GM20431 (cell line): ENCODE measurements around the gene CALML6.

Source experiments
- in situ Hi-C: fragments of 300-500 bp; cut with MseI, MboI; formaldehyde crosslinking; loops from one replicate; pipeline ENCODE4 v1.15.0; 2020; ENCODE audit warnings: low sequenced_read_pairs; ENCODE audit not compliant: unreplicated experiment

Gene CALML6

GRCh38 chr1:1910033-1910465 lies 5.0 kb upstream of the CALML6 start:
- in situ Hi-C loops = no loop called here

GRCh38 chr1:1910651-1911331 lies 4.3 kb upstream of the CALML6 start:
- in situ Hi-C loops = no loop called here

GRCh38 chr1:1911350-1912041 lies 3.6 kb upstream of the CALML6 start:
- in situ Hi-C loops = no loop called here

GRCh38 chr1:1914101-1914970 lies 724 bp upstream of the CALML6 start:
- in situ Hi-C loops = no loop called here

GRCh38 chr1:1915911-1916840 lies 1.1 kb downstream of the CALML6 start:
- in situ Hi-C loops = no loop called here

- in situ Hi-C loops = no loop called here
Observed at GRCh38 chr1:1916851-1917251, 1.8 kb downstream of the CALML6 start.

GRCh38 chr1:1917304-1917976 lies 2.4 kb downstream of the CALML6 start:
- in situ Hi-C loops = no loop called here

- in situ Hi-C loops = no loop called here
Observed at GRCh38 chr1:1917995-1918900, 3.2 kb downstream of the CALML6 start.

- in situ Hi-C loops = no loop called here
Observed at GRCh38 chr1:1918901-1919303, 3.8 kb downstream of the CALML6 start, which contains the start of gene TMEM52. Gene TMEM52 (minus strand): TSS chr1:1919279. CDS start chr1:1919265, 14 bp downstream.

- in situ Hi-C loops = no loop called here
Observed at GRCh38 chr1:1919304-1920056, 4.4 kb downstream of the CALML6 start.

GRCh38 chr1:1920057-1920607 lies 5.1 kb downstream of the CALML6 start:
- in situ Hi-C loops = no loop called here

- in situ Hi-C loops = no loop called here
Observed at GRCh38 chr1:1920608-1921458, 5.8 kb downstream of the CALML6 start.

- in situ Hi-C loops = no loop called here
Observed at GRCh38 chr1:1921459-1921862, 6.4 kb downstream of the CALML6 start.

- in situ Hi-C loops = no loop called here
Observed at GRCh38 chr1:1921901-1922701, 7.0 kb downstream of the CALML6 start.

GRCh38 chr1:1922702-1922955 lies 7.6 kb downstream of the CALML6 start:
- in situ Hi-C loops = no loop called here
